ENCODE measurements around the gene ACAT2.
"Not testable (repeated sequence)": the region's sequence is repeated elsewhere in the genome, so short reads cannot be mapped to it uniquely, and the experiment has no call there.

The ACAT2 gene

DNA sequence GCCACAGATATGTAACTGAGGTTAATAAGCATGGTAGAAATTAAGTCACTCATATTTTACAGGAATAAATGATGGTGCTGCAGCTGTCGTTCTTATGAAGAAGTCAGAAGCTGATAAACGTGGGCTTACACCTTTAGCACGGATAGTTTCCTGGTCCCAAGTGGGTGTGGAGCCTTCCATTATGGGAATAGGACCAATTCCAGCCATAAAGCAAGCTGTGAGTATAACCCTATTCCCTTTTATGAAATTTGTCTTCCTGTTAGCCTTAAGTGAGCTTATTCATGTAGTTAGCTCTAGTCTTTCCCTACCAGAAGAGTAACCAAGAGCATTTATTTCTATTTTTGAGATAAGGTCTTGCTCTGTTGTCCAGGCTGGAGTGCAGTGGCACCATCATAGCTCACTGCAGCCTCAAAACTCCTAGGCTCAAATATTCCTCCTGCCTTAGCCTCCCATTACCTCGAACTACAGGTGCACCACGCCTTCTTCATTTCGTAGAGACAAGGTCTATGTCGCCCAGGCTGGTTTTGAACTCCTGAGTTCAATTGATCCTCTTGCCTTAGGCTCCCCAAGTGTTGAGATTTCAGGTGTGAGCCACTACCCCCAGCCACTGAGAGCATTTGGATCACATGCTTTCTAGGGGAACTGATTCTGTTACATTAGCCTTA lies 15.5 kb downstream of the ACAT2 start:
- no peak for DNase-seq

DNA sequence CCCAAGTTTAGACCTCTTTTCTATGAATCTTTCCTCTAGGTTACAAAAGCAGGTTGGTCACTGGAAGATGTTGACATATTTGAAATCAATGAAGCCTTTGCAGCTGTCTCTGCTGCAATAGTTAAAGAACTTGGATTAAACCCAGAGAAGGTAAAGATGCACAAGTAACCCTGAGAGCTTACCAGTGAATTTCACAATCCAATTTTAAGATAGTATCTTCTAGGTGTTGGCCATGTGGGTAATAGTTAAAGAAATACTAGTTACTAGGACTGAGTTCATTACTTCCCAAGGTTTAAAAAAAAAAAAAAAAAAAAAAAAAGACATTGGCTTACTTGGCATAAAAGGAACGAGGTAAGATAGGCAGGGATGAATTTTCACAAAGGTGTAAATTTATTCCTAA lies 16.3 kb downstream of the ACAT2 start:
- DNase-seq: no peak

DNA sequence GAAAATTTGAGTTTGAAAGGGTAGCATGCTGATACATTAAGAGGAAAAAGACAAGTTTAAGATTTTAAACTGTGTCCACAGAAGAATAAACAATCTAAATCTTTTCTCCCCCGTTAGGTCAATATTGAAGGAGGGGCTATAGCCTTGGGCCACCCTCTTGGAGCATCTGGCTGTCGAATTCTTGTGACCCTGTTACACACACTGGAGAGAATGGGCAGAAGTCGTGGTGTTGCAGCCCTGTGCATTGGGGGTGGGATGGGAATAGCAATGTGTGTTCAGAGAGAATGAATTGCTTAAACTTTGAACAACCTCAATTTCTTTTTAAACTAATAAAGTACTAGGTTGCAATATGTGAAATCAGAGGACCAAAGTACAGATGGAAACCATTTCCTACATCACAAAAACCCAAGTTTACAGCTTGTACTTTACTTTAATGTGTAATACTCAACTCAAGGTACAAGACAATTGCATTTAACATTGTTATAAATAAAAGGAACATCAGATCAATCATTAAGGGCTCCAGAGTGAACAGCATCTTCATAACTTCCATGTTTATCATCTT lies 16.8 kb downstream of the ACAT2 start:
- no peak for DNase-seq

DNA sequence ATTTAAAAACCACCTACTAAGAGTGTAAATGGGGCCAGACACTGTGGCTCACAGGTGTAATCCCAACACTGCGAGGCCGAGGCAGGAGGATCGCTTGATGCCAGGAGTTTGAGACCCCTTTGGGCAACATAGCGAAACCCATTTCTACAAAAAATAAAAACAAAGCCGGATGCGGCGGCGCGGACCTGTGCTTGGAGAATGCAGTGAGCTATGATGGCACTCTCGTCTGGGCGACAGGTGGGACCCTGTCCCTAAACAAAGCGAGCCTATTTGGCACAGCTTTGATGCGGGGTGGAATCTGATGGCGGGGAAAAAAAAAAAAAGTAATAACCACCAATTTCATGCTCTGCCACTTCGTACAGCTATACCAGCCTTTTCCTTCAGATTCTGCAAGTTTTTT lies 26.4 kb downstream of the ACAT2 start:
- no peak for DNase-seq

DNA sequence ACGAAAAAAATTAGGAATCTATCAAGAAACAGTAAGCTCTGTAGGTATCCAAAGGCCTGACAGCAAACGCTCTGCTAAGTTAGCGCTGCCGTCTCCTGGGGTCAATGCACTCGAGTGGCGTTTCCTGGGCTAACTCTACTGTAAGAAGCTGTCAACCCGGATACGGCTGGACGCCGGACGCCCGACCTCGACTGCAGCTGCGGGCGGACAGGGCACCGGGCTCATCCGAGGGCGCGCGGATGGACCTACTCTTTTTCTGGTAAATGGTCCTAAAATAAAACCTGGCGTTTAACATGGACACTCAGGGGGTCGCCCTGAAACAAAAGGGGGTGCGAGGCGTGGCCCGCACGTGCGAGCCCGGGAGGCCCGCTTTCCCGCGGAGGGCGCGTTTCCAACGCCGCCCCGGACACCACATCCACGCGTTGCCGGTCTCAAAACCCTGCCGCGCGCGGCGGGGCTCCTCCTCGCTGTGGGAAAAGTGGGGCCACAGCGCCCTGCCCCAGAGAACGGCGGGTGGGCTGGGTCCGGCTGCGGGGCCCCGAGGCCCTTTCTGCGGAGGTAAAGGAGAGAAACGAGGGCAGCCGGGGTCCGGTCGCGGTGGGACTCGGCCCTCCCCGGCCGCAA lies 27.0 kb downstream of the ACAT2 start:
- peak; percentile 37 for DNase-seq

DNA sequence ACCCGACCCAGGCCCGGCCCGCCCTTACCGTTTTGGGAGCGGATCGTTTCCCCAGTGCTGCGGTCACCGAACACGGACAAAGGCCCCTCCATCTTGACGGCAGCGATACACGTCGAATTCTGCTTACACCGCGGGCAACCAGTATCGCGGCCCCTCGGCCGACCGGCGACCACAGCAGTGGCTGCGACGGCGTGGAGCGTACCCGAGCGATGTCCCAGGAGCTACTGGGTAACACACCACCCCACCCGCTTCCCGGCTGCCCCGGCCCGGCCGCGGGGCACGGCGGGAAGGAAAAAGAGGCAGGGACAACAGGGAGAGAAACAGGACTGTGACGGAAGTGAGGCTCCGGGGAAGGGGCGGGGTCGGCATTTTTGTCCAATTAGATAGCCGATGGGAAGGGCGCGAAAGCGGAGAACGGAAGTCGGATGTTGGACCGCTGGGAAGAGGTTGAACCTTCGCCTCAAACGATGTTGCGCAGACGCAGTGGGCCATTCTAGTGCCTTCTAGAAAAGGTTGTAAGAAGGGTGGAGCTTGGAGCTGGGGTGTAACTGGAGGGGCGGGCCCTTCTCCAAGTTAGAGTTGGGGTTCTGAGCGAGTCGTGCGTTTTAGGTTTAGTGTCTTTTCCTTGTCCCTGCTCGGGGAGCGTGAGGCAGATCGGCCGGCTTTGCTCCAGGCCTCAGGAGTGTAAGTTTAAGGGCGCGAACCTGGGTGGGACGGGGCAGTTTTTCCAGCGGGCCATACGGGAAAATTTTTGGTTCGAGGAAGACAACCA lies 27.7 kb downstream of the ACAT2 start, which contains the start of gene TCP1:
TSS of gene TCP1 (minus strand) at position 226 of the 772 bp plus-strand sequence. CDS start at position 92, 134 bp downstream.
- peak; percentile 100 for DNase-seq

DNA sequence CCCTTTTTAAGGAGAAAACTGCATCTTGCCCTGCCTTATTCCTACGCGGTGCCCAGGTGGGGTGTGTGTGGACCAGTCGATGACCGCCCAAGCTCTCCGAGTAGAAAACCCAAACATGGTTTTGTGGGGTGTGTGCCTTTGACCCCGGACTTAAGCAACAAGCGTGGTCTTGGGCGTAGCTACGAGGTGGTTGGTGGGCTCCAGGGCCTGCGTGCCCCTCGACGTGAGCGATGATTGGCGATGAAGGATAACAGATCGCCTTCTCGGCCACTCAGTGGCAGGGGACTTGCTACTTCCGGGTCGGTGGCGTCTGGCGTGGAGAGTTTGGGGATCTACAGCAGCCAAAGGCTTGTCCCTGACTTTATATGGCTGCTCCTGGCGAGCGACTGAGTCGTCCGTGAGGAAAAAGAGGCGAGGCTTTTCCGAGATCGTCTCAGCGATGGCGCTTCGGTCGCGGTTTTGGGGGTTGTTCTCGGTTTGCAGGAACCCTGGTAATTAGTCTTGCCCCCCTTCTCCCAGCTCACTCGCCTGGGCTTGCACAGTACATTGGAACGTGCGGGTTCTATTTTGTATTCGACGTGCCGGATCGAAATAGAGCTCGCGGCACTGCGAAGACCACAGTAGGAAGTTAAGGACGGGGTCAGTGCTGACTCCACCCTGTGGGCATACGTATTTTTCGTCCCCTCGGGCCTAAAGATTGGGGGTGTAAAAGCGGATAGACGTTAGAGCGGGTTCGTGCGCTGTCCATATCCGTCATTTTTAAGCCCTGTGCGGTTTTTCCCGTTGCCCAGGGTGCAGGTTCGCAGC lies 28.5 kb downstream of the ACAT2 start, which contains the start of gene MRPL18:
TSS of gene MRPL18 (plus strand) at position 319 of the 807 bp plus-strand sequence. CDS start at position 440, 121 bp downstream.
- peak; percentile 100 for DNase-seq

DNA sequence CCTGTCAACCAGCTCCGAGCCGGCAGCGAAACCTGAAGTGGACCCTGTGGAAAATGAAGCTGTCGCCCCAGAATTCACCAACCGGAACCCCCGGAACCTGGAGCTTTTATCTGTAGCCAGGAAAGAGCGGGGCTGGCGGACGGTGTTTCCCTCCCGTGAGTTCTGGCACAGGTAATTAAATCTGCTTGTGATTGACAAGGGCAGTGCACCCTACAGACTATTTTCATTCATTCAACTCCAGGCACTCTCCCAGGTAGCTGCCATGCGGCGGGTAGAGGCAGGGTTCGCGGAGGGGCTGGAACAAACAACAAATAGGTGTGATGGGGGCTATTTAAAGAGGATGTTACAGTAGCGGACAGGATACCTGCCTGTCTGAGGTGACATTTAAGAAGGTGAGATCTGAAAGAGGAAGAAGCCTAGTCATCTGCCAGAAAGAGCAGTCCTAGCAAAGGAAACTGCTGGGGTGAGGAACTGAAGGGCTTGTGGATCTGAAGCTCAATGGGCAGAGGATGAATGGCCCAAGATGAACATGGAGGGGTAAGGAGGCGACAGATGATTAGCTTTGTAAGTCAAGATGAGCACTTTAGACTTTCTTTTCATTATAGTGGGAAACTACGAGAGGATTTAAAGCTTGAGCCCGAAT lies 29.2 kb downstream of the ACAT2 start:
- peak; percentile 41 for DNase-seq

DNA sequence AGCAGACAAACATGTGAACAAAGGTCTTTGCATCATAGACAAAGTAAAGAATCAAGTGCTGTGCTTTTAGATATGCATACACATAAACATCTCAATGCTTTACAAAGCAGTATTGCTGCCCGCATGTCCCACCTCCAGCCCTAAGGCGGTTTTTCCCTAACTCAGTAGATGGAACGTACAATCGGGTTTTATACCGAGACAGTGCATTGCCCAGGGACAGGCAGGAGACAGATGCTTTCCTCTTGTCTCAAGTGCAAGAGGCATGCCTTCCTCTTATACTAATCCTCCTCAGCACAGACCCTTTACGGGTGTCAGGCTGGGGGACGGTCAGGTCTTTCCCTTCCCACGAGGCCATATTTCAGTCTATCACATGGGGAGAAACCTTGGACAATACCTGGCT lies 33.1 kb downstream of the ACAT2 start:
- not testable (repeated sequence) for DNase-seq

DNA sequence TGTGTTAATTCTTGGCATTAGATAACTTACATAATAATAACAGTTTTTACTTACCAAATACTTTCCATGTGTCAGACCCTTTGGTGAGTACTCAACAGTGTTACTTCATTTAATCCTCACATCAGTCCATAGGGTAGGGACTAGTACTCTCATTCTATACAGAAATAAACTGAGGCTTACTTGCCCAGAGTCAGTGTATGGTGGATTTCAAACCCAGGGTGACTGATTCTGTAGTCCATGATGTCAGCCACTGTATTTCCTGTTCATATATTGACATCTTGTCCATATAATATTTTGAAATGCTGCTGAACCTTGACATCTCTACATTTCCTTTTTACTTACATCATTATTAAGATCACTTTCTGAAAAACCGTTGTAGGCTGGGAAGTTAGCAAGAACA lies 35.7 kb downstream of the ACAT2 start:
- no peak for DNase-seq

DNA sequence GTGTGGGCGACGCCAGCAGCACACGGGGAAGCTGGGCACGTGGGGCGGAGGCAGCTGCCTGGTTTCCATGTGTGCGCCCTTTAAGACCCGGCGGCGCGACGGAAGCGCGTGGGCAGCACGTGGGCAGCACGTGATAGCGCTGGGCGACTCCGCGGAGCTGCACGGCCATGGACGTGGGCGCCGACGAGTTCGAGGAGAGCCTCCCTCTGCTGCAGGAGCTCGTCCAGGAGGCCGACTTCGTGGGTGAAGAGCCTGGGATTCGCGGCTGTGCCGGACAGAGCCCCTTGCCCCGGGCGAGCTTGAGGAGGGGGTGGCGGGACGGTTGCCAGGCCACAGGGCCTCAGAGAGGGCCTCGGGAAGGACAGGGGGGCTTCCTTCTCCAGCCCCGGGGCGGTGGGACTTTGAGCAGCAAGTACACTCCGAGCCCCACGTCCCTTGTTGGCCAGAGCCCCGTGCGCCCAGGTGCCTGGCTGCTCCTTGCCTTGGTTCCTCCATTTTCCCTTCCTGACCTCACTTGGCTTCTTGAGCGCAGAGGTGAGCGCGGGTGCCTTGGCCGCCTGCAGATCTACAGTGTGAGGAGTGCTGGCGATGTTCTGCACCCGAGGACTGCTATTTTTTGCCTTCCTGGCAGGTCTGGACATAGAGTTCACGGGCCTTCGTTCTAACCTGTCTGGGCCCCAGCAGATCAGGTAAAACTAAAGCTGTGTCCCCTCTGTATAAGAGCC lies 38.5 kb downstream of the ACAT2 start, which contains the start of gene PNLDC1:
TSS of gene PNLDC1 (plus strand) at position 136 of the 725 bp plus-strand sequence. CDS start at position 168, 32 bp downstream.
- no peak for DNase-seq

DNA sequence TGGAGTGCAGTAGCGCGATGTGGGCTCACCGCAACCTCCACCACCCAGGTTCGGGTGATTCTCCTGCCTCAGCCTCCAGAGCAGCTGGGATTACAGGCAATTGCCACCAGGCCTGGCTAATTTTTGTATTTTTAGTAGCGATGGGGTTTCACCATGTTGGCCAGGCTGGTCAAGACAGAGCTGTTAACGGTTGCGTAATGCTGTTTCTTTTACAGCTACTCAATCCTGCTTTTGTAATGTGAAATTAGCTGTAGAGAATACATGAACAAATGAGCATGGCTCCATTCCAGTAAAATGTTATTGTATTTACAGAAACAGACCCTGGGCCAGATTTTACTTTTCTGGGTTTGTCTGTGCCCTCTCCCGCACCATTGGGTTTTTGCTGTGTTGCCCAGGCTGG lies 40.1 kb downstream of the ACAT2 start:
- DNase-seq: no peak

DNA sequence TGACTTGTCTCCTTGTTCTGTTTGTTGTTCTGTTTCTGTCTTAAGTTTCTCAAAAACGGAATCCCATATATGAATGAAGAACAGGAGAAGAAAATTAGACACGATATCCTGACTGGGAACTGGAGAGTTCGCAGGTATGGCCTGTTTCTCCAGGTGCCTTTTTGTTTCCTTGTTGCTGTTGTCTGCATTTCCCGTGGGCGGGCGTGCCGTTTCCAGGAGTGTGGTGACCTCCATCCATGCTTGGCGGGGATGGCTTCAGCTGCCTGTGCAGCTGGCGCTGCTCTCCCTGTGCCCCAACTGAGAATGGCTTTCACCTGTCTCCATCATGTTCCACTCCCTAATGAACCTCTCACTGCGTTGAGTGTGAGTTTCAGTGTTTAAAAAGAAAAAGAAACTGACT lies 42.7 kb downstream of the ACAT2 start:
- DNase-seq: no peak

DNA sequence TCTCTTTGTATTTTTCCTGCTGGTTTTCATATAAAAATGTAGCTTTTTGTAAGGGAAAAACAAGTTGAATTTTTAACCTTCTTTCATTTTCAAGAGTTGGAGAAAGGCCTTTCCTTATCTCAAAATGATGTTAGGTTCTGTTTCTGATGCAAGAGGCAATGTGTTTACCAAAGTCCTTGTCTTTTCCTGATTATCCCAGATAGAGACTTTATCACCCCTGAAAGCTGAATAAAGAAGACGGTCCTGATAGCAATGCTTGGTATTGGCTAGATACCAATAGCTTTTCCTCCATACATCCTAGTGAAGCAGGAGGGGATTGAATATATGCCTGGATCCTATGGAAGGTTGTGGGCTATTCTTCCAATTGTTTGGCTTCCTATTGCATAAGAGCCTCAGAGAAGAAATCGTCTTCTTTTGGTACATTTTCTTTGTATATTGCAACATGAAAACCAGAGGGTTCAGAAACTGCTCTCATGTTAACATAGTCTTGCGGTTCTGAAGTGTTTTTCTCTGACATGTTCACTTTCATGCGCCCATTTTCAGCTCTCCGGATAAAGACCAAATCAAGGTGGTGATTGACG lies 43.7 kb downstream of the ACAT2 start:
- DNase-seq: no peak

DNA sequence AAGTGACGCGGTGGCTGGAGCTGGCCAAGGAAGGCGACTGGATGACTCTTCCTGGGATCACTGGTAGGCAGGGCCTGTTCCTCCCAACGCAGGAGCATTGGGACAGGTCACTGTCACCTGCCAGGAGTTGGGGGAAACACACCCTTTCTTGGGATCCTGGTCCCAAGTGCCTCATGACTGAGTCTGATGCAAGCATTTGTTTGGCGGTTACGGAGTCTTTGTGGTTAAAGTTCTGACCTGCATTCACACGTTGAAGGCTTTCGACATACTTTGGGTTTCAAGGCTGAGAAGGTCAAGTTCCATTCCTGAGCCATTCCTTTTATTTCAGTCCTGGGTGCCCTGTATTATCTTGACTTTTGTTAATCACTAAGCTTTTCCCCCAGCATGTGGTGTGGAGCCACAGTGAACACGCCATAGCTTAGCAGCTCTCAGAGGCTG lies 44.2 kb downstream of the ACAT2 start:
- no peak for DNase-seq

DNA sequence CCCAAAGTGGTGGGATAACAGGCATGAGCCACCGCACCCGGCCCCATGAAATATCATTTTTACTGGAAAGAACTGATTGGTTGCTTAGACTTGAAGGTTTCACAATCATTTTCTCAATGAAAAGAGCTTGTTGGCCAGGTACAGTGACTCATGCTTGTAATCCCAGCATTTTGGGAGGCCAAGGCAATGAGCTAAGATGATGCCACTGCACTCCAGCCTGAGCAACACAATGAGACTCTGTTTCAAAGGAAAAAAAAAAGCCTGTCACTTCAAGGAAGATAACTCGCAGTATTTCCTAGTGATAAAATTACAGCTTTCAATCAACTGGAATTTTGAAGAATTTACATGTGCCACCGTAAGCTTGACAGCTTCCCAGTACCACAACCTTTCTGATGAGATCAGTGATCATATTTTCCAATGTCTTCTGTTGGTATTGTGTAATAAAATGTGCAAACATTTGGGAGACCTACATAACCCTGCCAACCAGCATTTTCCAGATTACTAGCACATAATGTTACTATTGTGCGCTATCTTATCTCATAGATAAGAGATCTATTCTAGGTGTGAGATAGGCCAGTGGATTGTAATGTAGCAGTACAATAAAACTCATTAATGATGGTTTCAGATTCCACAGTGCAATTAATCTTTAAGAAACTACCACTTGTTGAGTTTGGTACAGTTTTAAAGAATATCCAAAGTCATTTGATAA lies 45.5 kb downstream of the ACAT2 start:
- no peak for DNase-seq

DNA sequence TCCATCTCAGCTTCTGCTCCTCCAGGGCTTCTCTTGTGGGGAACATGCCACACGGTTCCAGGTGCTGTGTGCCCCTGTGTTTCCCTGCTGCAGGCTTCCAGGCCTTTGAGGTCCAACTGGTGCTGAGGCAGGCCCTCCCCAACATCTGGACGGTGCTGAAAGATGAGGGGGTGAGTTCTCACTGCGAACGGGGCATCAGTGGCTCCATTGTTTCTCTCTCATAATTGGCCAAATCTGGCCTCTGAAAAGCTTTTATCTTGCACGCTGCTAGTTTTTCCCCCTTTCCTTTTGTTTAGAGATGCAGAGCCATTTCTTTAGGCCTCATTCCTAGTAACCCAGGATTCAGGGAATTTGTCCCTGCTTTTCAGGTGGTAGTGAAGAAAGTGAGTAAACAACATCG lies 46.8 kb downstream of the ACAT2 start:
- no peak for DNase-seq

DNA sequence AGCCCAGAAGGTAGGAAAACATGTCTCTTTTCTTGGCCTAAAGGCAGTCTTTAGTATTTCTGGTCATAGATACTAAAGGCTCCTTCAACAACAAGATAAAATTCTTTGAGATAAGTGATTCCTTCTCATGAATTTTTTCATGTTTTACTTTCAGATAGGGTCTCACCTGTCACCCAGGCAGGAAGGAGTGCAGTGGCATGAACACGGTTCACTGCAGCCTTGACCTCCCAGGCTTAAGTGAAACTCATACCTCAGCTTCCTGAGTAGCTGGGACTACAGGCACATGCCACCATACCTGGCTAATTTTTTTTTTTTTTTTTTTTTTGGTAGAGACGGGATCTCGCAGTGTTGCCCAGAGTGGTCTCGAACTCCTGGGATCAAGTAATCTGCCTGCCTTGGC lies 47.3 kb downstream of the ACAT2 start:
- DNase-seq: no peak

DNA sequence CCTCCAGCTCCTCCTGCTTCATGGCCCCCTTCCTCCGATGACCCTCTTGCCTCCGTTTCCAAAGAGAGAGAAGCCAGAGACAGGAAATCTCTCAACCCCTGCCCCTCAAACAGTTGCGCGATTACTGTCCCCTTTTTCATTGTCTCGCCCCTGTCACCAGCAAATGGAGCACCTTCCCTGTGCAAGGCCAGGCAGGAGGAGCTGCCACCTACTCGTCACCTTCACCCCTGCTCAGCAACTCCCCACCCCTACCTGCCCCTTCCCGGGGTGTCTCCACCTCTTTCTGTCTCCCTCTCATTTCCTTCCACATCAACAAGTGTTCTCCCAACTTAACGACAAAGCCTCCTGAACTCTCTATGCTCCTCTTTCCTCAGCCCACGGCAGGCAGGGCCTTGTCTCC lies 51.9 kb downstream of the ACAT2 start:
- no peak for DNase-seq

DNA sequence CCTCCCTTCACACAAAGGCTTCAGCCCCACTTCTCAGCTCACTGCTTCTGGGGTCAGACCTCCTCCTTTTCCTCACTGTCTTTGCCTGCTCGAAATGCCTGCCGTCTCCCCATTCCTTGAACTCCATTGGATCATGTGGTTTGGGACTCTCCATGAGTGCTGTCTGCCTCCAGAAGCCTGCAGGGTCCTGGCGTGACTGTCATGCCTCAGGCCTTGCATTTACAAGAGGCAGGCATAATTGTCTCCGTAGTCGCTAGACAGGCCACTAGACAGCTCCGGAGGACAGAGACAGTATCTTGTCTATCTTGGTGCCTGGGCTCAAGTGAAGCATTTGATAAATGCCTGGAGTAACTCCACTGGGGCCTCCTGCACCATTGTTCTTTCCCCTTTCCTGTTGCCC lies 53.6 kb downstream of the ACAT2 start:
- no peak for DNase-seq
